ENCODE data around the gene FAM149A. TPM values are rescaled to one million over a fixed set of nuclear protein-coding genes. Genes with fewer than 3 reads are reported as not detected.

FAM149A gene
- total and polyA plus RNA-seq, 8 donors: 5.6 to 101 (median 29.6) TPM

DNA sequence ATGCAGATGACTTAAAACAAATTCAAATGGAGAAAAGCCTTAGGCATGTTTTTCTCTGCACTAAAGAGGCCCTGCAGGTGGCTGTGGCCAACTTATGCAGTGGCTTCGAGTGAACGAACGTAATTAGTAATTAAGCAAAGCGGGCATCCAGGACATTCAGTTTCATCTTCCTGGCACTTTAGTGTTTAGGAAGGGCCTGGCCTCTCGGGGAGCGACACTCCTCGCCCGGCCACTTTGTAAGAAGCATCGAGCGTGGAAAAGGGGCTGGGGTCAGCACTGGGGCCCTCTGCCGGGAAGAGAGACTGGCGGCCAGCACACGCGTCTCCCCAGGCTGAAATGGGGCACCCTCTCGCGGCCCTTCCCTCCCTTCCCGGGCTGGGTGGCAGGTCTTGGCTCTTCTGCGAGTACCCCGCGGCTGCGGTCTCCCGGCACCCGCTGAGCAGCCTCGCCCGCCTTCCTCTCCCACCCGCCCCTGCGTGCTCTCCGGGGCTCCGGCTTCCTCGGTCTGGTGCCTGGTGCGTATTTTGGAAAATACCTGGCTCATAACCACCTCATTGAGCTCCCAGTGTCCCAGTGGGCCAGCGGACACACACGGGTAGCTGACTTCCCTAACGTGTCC, 86.2 kb downstream of the FAM149A start:
- no peak for DNase-seq
- peaks cover 0 to 15% (median 10%) of the 10 kb centered on the region in 4 donors for H3K36me3 ChIP-seq
- 0 to 1% (median 1%) methylated on average over 21 to 34 of the region's 34 CpGs for WGBS, 5 donors
- peak overlapping the region; percentile 75 to 90 (median 78) for H3K4me3 ChIP-seq
- no peaks in the 10 kb centered on the region for H3K9me3 ChIP-seq
- peaks cover 12 to 41% (median 31%) of the 10 kb centered on the region in 4 donors for H3K4me1 ChIP-seq
- TF ChIP-seq POLR2A (IDR thresholded peaks at IDR 0.05) (no peak), EP300 (IDR thresholded peaks at IDR 0.05) (no peak), POLR2AphosphoS5 (IDR thresholded peaks at IDR 0.05) (no peak)
- TF ChIP-seq, protein P1, sequence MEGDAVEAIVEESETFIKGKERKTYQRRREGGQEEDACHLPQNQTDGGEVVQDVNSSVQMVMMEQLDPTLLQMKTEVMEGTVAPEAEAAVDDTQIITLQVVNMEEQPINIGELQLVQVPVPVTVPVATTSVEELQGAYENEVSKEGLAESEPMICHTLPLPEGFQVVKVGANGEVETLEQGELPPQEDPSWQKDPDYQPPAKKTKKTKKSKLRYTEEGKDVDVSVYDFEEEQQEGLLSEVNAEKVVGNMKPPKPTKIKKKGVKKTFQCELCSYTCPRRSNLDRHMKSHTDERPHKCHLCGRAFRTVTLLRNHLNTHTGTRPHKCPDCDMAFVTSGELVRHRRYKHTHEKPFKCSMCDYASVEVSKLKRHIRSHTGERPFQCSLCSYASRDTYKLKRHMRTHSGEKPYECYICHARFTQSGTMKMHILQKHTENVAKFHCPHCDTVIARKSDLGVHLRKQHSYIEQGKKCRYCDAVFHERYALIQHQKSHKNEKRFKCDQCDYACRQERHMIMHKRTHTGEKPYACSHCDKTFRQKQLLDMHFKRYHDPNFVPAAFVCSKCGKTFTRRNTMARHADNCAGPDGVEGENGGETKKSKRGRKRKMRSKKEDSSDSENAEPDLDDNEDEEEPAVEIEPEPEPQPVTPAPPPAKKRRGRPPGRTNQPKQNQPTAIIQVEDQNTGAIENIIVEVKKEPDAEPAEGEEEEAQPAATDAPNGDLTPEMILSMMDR (IDR thresholded peaks at IDR 0.05): no peak
- peak overlapping the region; percentile 95 to 99 (median 97) for H3K27ac ChIP-seq
- no peaks in the 10 kb centered on the region for H3K27me3 ChIP-seq
- intact Hi-C loops (cut with DNase I; ENCODE audit: low total_unique reads): no loop called here

DNA sequence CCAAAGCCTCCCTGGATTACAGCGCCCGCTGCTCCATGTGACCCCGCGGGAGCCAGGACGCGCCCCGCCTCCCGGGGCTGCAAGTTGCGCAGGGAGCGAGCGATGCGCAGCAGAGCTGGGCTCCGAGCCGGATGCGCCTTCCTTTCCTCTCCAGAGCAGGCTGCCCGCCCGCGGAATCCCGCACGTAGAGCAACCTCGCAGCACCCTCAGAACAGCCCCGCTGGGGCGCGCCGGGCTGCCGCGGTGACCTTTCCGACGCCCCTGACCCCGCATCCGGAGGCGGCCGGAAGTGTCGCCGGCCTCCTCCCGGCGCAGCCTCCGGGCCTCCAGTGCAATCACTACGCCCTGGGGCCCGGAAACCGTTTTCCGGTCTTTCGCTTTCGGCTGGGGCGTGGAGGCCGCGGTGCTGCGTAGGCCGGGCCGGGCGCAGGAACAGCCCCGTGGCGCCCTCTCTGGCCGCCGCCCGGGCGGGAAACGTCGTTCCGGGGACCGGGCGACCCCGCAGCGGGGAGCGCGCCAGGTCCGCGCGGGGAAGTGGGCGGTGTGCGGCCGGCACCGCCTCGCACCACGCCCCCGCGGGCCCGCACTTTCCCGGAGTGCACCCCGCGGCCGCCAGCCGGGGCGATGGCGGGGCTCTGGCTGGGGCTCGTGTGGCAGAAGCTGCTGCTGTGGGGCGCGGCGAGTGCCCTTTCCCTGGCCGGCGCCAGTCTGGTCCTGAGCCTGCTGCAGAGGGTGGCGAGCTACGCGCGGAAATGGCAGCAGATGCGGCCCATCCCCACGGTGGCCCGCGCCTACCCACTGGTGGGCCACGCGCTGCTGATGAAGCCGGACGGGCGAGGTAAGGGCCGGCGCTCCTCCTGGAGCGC, 86.9 kb downstream of the FAM149A start, which contains the start of gene CYP4V2:
CYP4V2 (plus strand) TSS at position 368 of the 866 bp plus-strand sequence; CDS start at position 625, 257 bp downstream.
- Histone ChIP-seq H3K36me3 (peaks cover 0 to 22% (median 16%) of the 10 kb centered on the region in 4 donors), H3K9me3 (no peaks in the 10 kb centered on the region), H3K27me3 (no peaks in the 10 kb centered on the region), H3K4me1 (peaks cover 12 to 41% (median 31%) of the 10 kb centered on the region in 4 donors), H3K4me3 (peak within 1 kb of the TSS; percentile 75 to 90 (median 78)), H3K27ac (peak within 1 kb of the TSS; percentile 95 to 99 (median 97))
- peak; percentile 87 to 95 for DNase-seq
- intact Hi-C loops (cut with DNase I; ENCODE audit: low total_unique reads): no loop called here
- peak; percentile 33 to 88 (median 76) for TF ChIP-seq POLR2AphosphoS5 (IDR thresholded peaks at IDR 0.05)
- no peak for TF ChIP-seq EP300 (IDR thresholded peaks at IDR 0.05)
- TF ChIP-seq, protein P1 (IDR thresholded peaks at IDR 0.05): no peak
- TF ChIP-seq POLR2A (IDR thresholded peaks at IDR 0.05): no peak
- WGBS, 5 donors: 0% methylated on average over 39 to 107 of the region's 107 CpGs

DNA sequence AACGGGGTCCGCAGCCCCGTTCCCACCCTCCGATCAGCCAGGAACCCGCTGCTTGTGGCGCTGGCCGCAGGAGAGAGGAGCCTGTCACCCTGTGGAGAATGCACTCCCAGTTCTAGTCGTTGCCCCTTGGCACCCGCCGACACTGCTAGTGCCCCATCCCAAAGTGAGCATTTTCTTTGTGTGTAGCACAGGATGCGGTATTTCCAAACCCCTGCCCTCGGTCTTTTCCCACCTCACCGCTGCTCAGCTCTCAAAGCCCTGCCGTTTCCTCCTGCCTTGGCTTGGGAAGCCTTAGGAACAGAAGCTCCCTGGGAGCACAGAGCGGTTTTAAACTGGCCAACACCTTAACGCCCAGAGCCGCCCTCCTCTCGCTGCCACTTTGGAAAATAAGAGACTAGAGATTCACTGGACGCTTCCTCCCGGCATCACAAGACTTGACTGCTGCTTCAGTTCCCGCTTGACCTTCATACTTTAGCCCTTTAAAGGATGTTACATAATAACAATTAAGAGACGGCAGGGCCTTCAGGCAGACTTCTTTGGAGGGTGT, 87.6 kb downstream of the FAM149A start:
- 0 to 4% (median 2%) methylated on average over 19 to 22 of the region's 22 CpGs for WGBS, 5 donors
- H3K9me3 ChIP-seq: no peaks in the 10 kb centered on the region
- intact Hi-C loops (cut with DNase I; ENCODE audit: low total_unique reads): no loop called here
- no peaks in the 10 kb centered on the region for H3K27me3 ChIP-seq
- DNase-seq: peak; percentile 35 to 69
- no peak for TF ChIP-seq POLR2AphosphoS5 (IDR thresholded peaks at IDR 0.05)
- TF ChIP-seq POLR2A (IDR thresholded peaks at IDR 0.05): no peak
- no peak for TF ChIP-seq EP300 (IDR thresholded peaks at IDR 0.05)
- TF ChIP-seq, protein P1 (IDR thresholded peaks at IDR 0.05): no peak
- H3K27ac ChIP-seq: peak overlapping the region; percentile 95 to 99 (median 97)
- H3K36me3 ChIP-seq: peaks cover 0 to 27% (median 22%) of the 10 kb centered on the region in 4 donors
- peaks cover 12 to 41% (median 31%) of the 10 kb centered on the region in 4 donors for H3K4me1 ChIP-seq
- peak overlapping the region; percentile 75 to 90 (median 78) for H3K4me3 ChIP-seq

DNA sequence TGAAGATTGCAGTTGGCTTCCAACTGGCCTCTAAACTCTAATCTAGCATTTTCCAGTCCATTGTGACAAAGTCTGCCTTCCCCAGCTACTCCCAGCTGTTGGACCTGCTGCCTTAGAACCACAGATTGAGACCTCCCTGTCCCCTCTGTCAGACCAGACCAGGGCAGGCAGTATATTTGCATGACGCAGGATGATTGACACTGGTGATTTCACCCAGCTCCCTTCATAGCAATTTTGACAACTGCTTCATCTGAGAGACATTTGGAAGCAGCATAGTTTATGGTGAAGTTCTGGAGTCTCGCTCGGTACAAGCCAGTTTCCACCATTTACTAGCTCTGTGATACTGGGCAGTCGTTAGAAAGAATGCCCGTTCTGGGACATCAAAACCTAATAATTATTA, 89.3 kb downstream of the FAM149A start:
- Histone ChIP-seq H3K4me3 (no peak overlapping the region), H3K27ac (no peak overlapping the region), H3K4me1 (peaks cover 12 to 40% (median 31%) of the 10 kb centered on the region in 4 donors), H3K27me3 (no peaks in the 10 kb centered on the region), H3K36me3 (peaks cover 0 to 39% (median 33%) of the 10 kb centered on the region in 4 donors), H3K9me3 (no peaks in the 10 kb centered on the region)
- intact Hi-C loops (cut with DNase I; ENCODE audit: low total_unique reads): no loop called here
- 93 to 97% (median 95%) methylated on average over 5 of the region's 5 CpGs for WGBS, 5 donors
- DNase-seq: no peak
- TF ChIP-seq, protein P1 (IDR thresholded peaks at IDR 0.05): no peak

All from stomach (tissue), 9 donors.